Calu3 (cell line): ENCODE data around the gene TLN1. TPM values are rescaled to one million over a fixed set of nuclear protein-coding genes. Genes with fewer than 3 reads are reported as not detected.

ENCODE experiments used
- BruUV-seq: library from RNA; stranded (reverse); fragments of 400-500 nt; replicated peaks from 2 replicates; lab custom pipeline; 2021; lab: Mats Ljungman, UMichigan
- CTCF ChIA-PET: fragments of 300-600 bp; sonication (Branson Sonifier 250); formaldehyde crosslinking; loops from one replicate; lab custom pipeline; 2022; ENCODE audit warnings: antibody characterized with exemption; lab: Charles Lee
- DNase-seq: peaks from one replicate; pipeline ENCODE4 v3.0.0; 2022
- H3K27ac Mint-ChIP-seq: one replicate; pipeline ENCODE4 v1.8.0; 2022; ENCODE audit warnings: mixed read lengths; ENCODE audit not compliant: unreplicated experiment
- H3K27me3 Mint-ChIP-seq: one replicate; pipeline ENCODE4 v1.8.0; 2022; ENCODE audit warnings: mixed read lengths; ENCODE audit not compliant: unreplicated experiment
- H3K36me3 Mint-ChIP-seq: one replicate; pipeline ENCODE4 v1.8.0; 2022; ENCODE audit warnings: mild to moderate bottlenecking, moderate library complexity, mixed read lengths; ENCODE audit not compliant: insufficient read depth, unreplicated experiment
- H3K4me1 Mint-ChIP-seq: one replicate; pipeline ENCODE4 v1.8.0; 2022; ENCODE audit warnings: mild to moderate bottlenecking, low read depth, mixed read lengths; ENCODE audit not compliant: unreplicated experiment
- H3K4me3 Mint-ChIP-seq: one replicate; pipeline ENCODE4 v1.8.0; 2022; ENCODE audit warnings: mild to moderate bottlenecking, low read depth, moderate library complexity, mixed read lengths; ENCODE audit not compliant: unreplicated experiment
- H3K9me3 Mint-ChIP-seq: one replicate; pipeline ENCODE4 v1.8.0; 2022; ENCODE audit warnings: low read depth, mixed read lengths; ENCODE audit not compliant: unreplicated experiment
- CTCF ChIP-seq: fragments of 200-600 bp; IDR thresholded peaks from one replicate; pipeline ENCODE4 v1.8.0; 2022; ENCODE audit warnings: antibody characterized with exemption; ENCODE audit not compliant: unreplicated experiment
- intact Hi-C: fragments of 100-400 bp; cut with micrococcal nuclease; formaldehyde crosslinking; loops from one replicate; pipeline ENCODE4 v1.10.0; 2022; ENCODE audit not compliant: unreplicated experiment
- total RNA-seq: library from RNA; stranded (reverse); gene quantifications from 2 replicates; pipeline ENCODE4 v1.2.3, GENCODE V29; 2022

TLN1 gene
- total RNA-seq, 1 experiment from 2014 or later: 98.7 TPM

GRCh38 chr9:35680331-35681105 lies 51.5 kb downstream of the TLN1 start:
- intact Hi-C loops: no loop called here
- no peaks in the 10 kb centered on the region for H3K9me3 Mint-ChIP-seq
- no peak overlapping the region for H3K27ac Mint-ChIP-seq
- peaks cover 8% of the 10 kb centered on the region for H3K4me1 Mint-ChIP-seq
- CTCF ChIA-PET: interaction anchor here (1.1 kb wide), 1 partner anchor 16 kb away, joined by 4 read pairs; no protein-coding TSS in a partner anchor
- no peak overlapping the region for H3K4me3 Mint-ChIP-seq
- no peaks in the 10 kb centered on the region for H3K27me3 Mint-ChIP-seq
- no peak for DNase-seq
- no TSS peak for BruUV-seq
- TF ChIP-seq CTCF: no peak
- peaks cover 22% of the 10 kb centered on the region for H3K36me3 Mint-ChIP-seq

- no peak for TF ChIP-seq CTCF
- H3K4me3 Mint-ChIP-seq: no peak overlapping the region
- no TSS peak for BruUV-seq
- no peak overlapping the region for H3K27ac Mint-ChIP-seq
- no peaks in the 10 kb centered on the region for H3K27me3 Mint-ChIP-seq
- DNase-seq: no peak
- peaks cover 18% of the 10 kb centered on the region for H3K36me3 Mint-ChIP-seq
- intact Hi-C loops: no loop called here
- no peaks in the 10 kb centered on the region for H3K9me3 Mint-ChIP-seq
- H3K4me1 Mint-ChIP-seq: peaks cover 8% of the 10 kb centered on the region
- CTCF ChIA-PET: interaction anchor here (1.1 kb wide), 1 partner anchor 17 kb away, joined by 4 read pairs; no protein-coding TSS in a partner anchor
These were observed 52.1 kb downstream of the TLN1 start for GRCh38 chr9:35679766-35680330.

GRCh38 chr9:35679091-35679490 lies 52.9 kb downstream of the TLN1 start:
- no peak for DNase-seq
- Mint-ChIP-seq H3K4me3 (no peak overlapping the region), H3K27me3 (no peaks in the 10 kb centered on the region), H3K27ac (no peak overlapping the region), H3K9me3 (no peaks in the 10 kb centered on the region), H3K36me3 (peaks cover 11% of the 10 kb centered on the region), H3K4me1 (peaks cover 12% of the 10 kb centered on the region)
- no peak for TF ChIP-seq CTCF
- intact Hi-C loops: no loop called here
- no TSS peak for BruUV-seq
- CTCF ChIA-PET: no interaction called here

- CTCF ChIA-PET: no interaction called here
- no TSS peak for BruUV-seq
- no peaks in the 10 kb centered on the region for H3K27me3 Mint-ChIP-seq
- peaks cover 5% of the 10 kb centered on the region for H3K36me3 Mint-ChIP-seq
- H3K9me3 Mint-ChIP-seq: no peaks in the 10 kb centered on the region
- no peak overlapping the region for H3K4me3 Mint-ChIP-seq
- intact Hi-C loops: no loop called here
- no peak for TF ChIP-seq CTCF
- no peak for DNase-seq
- no peak overlapping the region for H3K27ac Mint-ChIP-seq
- peaks cover 23% of the 10 kb centered on the region for H3K4me1 Mint-ChIP-seq
These were observed 56.1 kb downstream of the TLN1 start for GRCh38 chr9:35675732-35676392.
